DMS 273 treated with DMSO at 0.1 percent for 48 hours (cell line): Measurements from ENCODE around the gene IL31RA.
"Not testable (repeated sequence)": the region's sequence is repeated elsewhere in the genome, so short reads cannot be mapped to it uniquely, and the experiment has no call there.

Experiments used
- DNase-seq: peaks from one replicate; lab custom pipeline; 2025; lab: John Stamatoyannopoulos, UW

The IL31RA gene

GRCh38 chr5:55850839-55851674, at the start of gene IL31RA:
Gene IL31RA (plus strand): TSS chr5:55851357. CDS start chr5:55851571, 214 bp downstream.
- no peak for DNase-seq

- not testable (repeated sequence) for DNase-seq
Observed at GRCh38 chr5:55808814-55809213, 42.3 kb upstream of the IL31RA start.

GRCh38 chr5:55815939-55816338, 35.2 kb upstream of the IL31RA start:
- not testable (repeated sequence) for DNase-seq

GRCh38 chr5:55816342-55816741, 34.8 kb upstream of the IL31RA start:
- no peak for DNase-seq

- DNase-seq, result no peak
Observed at GRCh38 chr5:55817030-55817429, 34.1 kb upstream of the IL31RA start.

- no peak for DNase-seq
Observed at GRCh38 chr5:55820488-55820887, 30.7 kb upstream of the IL31RA start.

- DNase-seq, result no peak
Observed at GRCh38 chr5:55821731-55822512, 29.2 kb upstream of the IL31RA start.

- no peak for DNase-seq
Observed at GRCh38 chr5:55823151-55823796, 27.9 kb upstream of the IL31RA start.

GRCh38 chr5:55829956-55830355, 21.2 kb upstream of the IL31RA start:
- no peak for DNase-seq

- DNase-seq, result no peak
Observed at GRCh38 chr5:55832446-55832845, 18.7 kb upstream of the IL31RA start.

GRCh38 chr5:55836191-55836590, 15.0 kb upstream of the IL31RA start:
- no peak for DNase-seq

GRCh38 chr5:55841976-55842375, 9.2 kb upstream of the IL31RA start:
- no peak for DNase-seq

- no peak for DNase-seq
Observed at GRCh38 chr5:55847837-55848236, 3.3 kb upstream of the IL31RA start.

GRCh38 chr5:55848783-55849182, 2.4 kb upstream of the IL31RA start:
- no peak for DNase-seq

- no peak for DNase-seq
Observed at GRCh38 chr5:55851675-55851979, 470 bp downstream of the IL31RA start.

- no peak for DNase-seq
Observed at GRCh38 chr5:55852503-55852902, 1.3 kb downstream of the IL31RA start.

- no peak for DNase-seq
Observed at GRCh38 chr5:55853041-55853670, 2.0 kb downstream of the IL31RA start.

- no peak for DNase-seq
Observed at GRCh38 chr5:55853818-55854217, 2.7 kb downstream of the IL31RA start.

- DNase-seq, result no peak
Observed at GRCh38 chr5:55855509-55855908, 4.4 kb downstream of the IL31RA start.

GRCh38 chr5:55856516-55857246, 5.5 kb downstream of the IL31RA start:
- no peak for DNase-seq

- DNase-seq, result no peak
Observed at GRCh38 chr5:55857247-55857640, 6.1 kb downstream of the IL31RA start.

- no peak for DNase-seq
Observed at GRCh38 chr5:55858104-55858503, 6.9 kb downstream of the IL31RA start.
